Stomach smooth muscle (tissue), 2 donors: ENCODE data around the gene PABPC3.

Source experiments
- H3K27ac ChIP-seq: one replicate; pipeline ENCODE4 v1.7.0; 2013; ENCODE audit warnings: mild to moderate bottlenecking, low read length, inconsistent platforms
- H3K27me3 ChIP-seq, 2 donors: one replicate each; pipeline ENCODE4 v1.7.0; 2013; ENCODE audit warnings: low read length in 2 of 2; ENCODE audit not compliant: insufficient read depth in 2 of 2, control insufficient read depth in 1 of 2
- H3K36me3 ChIP-seq, 2 donors: one replicate each; pipeline ENCODE4 v1.7.0; 2013; ENCODE audit warnings: low read length in 2 of 2; ENCODE audit not compliant: control insufficient read depth in 2 of 2, insufficient read depth in 2 of 2
- H3K4me1 ChIP-seq: one replicate; pipeline ENCODE4 v1.7.0; 2013; ENCODE audit warnings: low read length; ENCODE audit not compliant: control insufficient read depth, insufficient read depth
- H3K4me3 ChIP-seq, 2 donors: one replicate each; pipeline ENCODE4 v1.7.0; 2013; ENCODE audit warnings: low read length in 2 of 2
- H3K9ac ChIP-seq, 2 donors: one replicate each; pipeline ENCODE4 v1.7.0; 2013; ENCODE audit warnings: low read length in 2 of 2, mild to moderate bottlenecking in 1 of 2
- H3K9me3 ChIP-seq, 2 donors: one replicate each; pipeline ENCODE4 v1.7.0; 2013; ENCODE audit warnings: low read length in 2 of 2; ENCODE audit not compliant: control insufficient read depth in 2 of 2
- donor health status: healthy.
- donor health status: Pancreatic carcinoma.

The PABPC3 gene

GRCh38 chr13:25095851-25096453 is at the start of gene PABPC3:
PABPC3 (plus strand) TSS chr13:25096136; CDS start chr13:25096199, 63 bp downstream.
- no peak within 1 kb of the TSS for H3K4me3 ChIP-seq
- H3K9me3 ChIP-seq, result peaks cover 0 to 3% of the 10 kb centered on the region in 2 donors
- no peaks in the 10 kb centered on the region for H3K4me1 ChIP-seq
- H3K9ac ChIP-seq, result no peak within 1 kb of the TSS
- no peaks in the 10 kb centered on the region for H3K36me3 ChIP-seq
- H3K27ac ChIP-seq, result no peak within 1 kb of the TSS
- H3K27me3 ChIP-seq, result peaks cover 5 to 6% of the 10 kb centered on the region in 2 donors

- Histone ChIP-seq H3K27me3 (peaks cover 23 to 27% of the 10 kb centered on the region in 2 donors), H3K4me3 (peak overlapping the region; percentile 57 to 71), H3K27ac (no peak overlapping the region), H3K9me3 (peaks cover 0 to 2% of the 10 kb centered on the region in 2 donors), H3K36me3 (no peaks in the 10 kb centered on the region), H3K4me1 (no peaks in the 10 kb centered on the region), H3K9ac (no peak overlapping the region)
These were observed 49.5 kb upstream of the PABPC3 start for GRCh38 chr13:25046274-25046984.

- H3K9ac ChIP-seq, result peak overlapping the region in 1 of 2 donors; percentile 22
These were observed 48.9 kb upstream of the PABPC3 start for GRCh38 chr13:25046985-25047511.

GRCh38 chr13:25051065-25051464 is 44.9 kb upstream of the PABPC3 start:
- Histone ChIP-seq H3K27me3 (peaks cover 11 to 13% of the 10 kb centered on the region in 2 donors), H3K36me3 (no peaks in the 10 kb centered on the region), H3K27ac (no peak overlapping the region), H3K9ac (no peak overlapping the region), H3K9me3 (peaks cover 0 to 2% of the 10 kb centered on the region in 2 donors), H3K4me1 (no peaks in the 10 kb centered on the region), H3K4me3 (no peak overlapping the region)

More at GRCh38 chr13:25046985-25047511, 48.9 kb upstream of the PABPC3 start:
- Histone ChIP-seq H3K4me1 (no peaks in the 10 kb centered on the region), H3K9me3 (peaks cover 0 to 2% of the 10 kb centered on the region in 2 donors), H3K36me3 (no peaks in the 10 kb centered on the region), H3K27ac (no peak overlapping the region), H3K4me3 (peak overlapping the region; percentile 57 to 71), H3K27me3 (peaks cover 21 to 27% of the 10 kb centered on the region in 2 donors)

- H3K27ac ChIP-seq, result no peak overlapping the region
- H3K9ac ChIP-seq, result no peak overlapping the region
- peaks cover 0 to 4% of the 10 kb centered on the region in 2 donors for H3K9me3 ChIP-seq
- H3K4me1 ChIP-seq, result no peaks in the 10 kb centered on the region
- no peak overlapping the region for H3K4me3 ChIP-seq
- no peaks in the 10 kb centered on the region for H3K36me3 ChIP-seq
- no peaks in the 10 kb centered on the region for H3K27me3 ChIP-seq
These were observed 36.8 kb upstream of the PABPC3 start for GRCh38 chr13:25059166-25059565.

- Histone ChIP-seq H3K27me3 (no peaks in the 10 kb centered on the region), H3K27ac (no peak overlapping the region), H3K4me1 (no peaks in the 10 kb centered on the region), H3K36me3 (no peaks in the 10 kb centered on the region), H3K9ac (no peak overlapping the region), H3K9me3 (peaks cover 0 to 4% of the 10 kb centered on the region in 2 donors), H3K4me3 (no peak overlapping the region)
These were observed 36.0 kb upstream of the PABPC3 start for GRCh38 chr13:25059958-25060357.

GRCh38 chr13:25062479-25062878 is 33.5 kb upstream of the PABPC3 start:
- H3K4me3 ChIP-seq, result no peak overlapping the region
- no peaks in the 10 kb centered on the region for H3K36me3 ChIP-seq
- H3K4me1 ChIP-seq, result no peaks in the 10 kb centered on the region
- H3K9ac ChIP-seq, result no peak overlapping the region
- H3K9me3 ChIP-seq, result peaks cover 0 to 4% of the 10 kb centered on the region in 2 donors
- H3K27ac ChIP-seq, result no peak overlapping the region
- peaks cover 0 to 4% of the 10 kb centered on the region in 2 donors for H3K27me3 ChIP-seq

GRCh38 chr13:25064396-25064795 is 31.5 kb upstream of the PABPC3 start:
- H3K4me3 ChIP-seq, result no peak overlapping the region
- H3K27me3 ChIP-seq, result peaks cover 2 to 4% of the 10 kb centered on the region in 2 donors
- H3K9me3 ChIP-seq, result peaks cover 0 to under 1% of the 10 kb centered on the region in 2 donors
- no peaks in the 10 kb centered on the region for H3K4me1 ChIP-seq
- no peaks in the 10 kb centered on the region for H3K36me3 ChIP-seq
- H3K27ac ChIP-seq, result no peak overlapping the region
- no peak overlapping the region for H3K9ac ChIP-seq

- H3K4me1 ChIP-seq, result no peaks in the 10 kb centered on the region
- no peak overlapping the region for H3K9ac ChIP-seq
- H3K4me3 ChIP-seq, result no peak overlapping the region
- H3K36me3 ChIP-seq, result no peaks in the 10 kb centered on the region
- H3K27me3 ChIP-seq, result peaks cover 2 to 4% of the 10 kb centered on the region in 2 donors
- H3K9me3 ChIP-seq, result no peaks in the 10 kb centered on the region
- H3K27ac ChIP-seq, result no peak overlapping the region
These were observed 29.8 kb upstream of the PABPC3 start for GRCh38 chr13:25065974-25066770.

GRCh38 chr13:25067064-25067463 is 28.9 kb upstream of the PABPC3 start:
- H3K4me1 ChIP-seq, result no peaks in the 10 kb centered on the region
- no peak overlapping the region for H3K9ac ChIP-seq
- H3K36me3 ChIP-seq, result no peaks in the 10 kb centered on the region
- H3K4me3 ChIP-seq, result no peak overlapping the region
- H3K9me3 ChIP-seq, result no peaks in the 10 kb centered on the region
- peaks cover 2 to 4% of the 10 kb centered on the region in 2 donors for H3K27me3 ChIP-seq
- no peak overlapping the region for H3K27ac ChIP-seq
